ENCODE measurements around the gene LDLRAD4.

Gene LDLRAD4

GRCh38 chr18:13357289-13357688 lies 138.7 kb downstream of the LDLRAD4 start:
- DNase-seq, result no peak

GRCh38 chr18:13359210-13359609 lies 140.7 kb downstream of the LDLRAD4 start:
- DNase-seq, result peak; percentile 89

- no peak for DNase-seq
Observed at GRCh38 chr18:13361431-13361830, 142.9 kb downstream of the LDLRAD4 start.

GRCh38 chr18:13362051-13362450 lies 143.5 kb downstream of the LDLRAD4 start:
- no peak for DNase-seq

- DNase-seq, result peak; percentile 85
Observed at GRCh38 chr18:13362607-13363006, 144.0 kb downstream of the LDLRAD4 start.

GRCh38 chr18:13363359-13363758 lies 144.8 kb downstream of the LDLRAD4 start:
- no peak for DNase-seq

GRCh38 chr18:13364721-13365205 lies 146.2 kb downstream of the LDLRAD4 start:
- DNase-seq, result no peak

GRCh38 chr18:13366131-13366530 lies 147.6 kb downstream of the LDLRAD4 start:
- no peak for DNase-seq

GRCh38 chr18:13366541-13366940 lies 148.0 kb downstream of the LDLRAD4 start:
- no peak for DNase-seq

GRCh38 chr18:13366962-13367892 lies 148.7 kb downstream of the LDLRAD4 start:
- DNase-seq, result no peak

- no peak for DNase-seq
Observed at GRCh38 chr18:13368080-13368813, 149.7 kb downstream of the LDLRAD4 start.

- no peak for DNase-seq
Observed at GRCh38 chr18:13369353-13369752, 150.8 kb downstream of the LDLRAD4 start.

- no peak for DNase-seq
Observed at GRCh38 chr18:13369756-13370510, 151.4 kb downstream of the LDLRAD4 start.

GRCh38 chr18:13370995-13371625 lies 152.6 kb downstream of the LDLRAD4 start:
- no peak for DNase-seq

GRCh38 chr18:13371689-13372418 lies 153.3 kb downstream of the LDLRAD4 start:
- DNase-seq, result no peak

GRCh38 chr18:13372531-13372951 lies 154.0 kb downstream of the LDLRAD4 start:
- no peak for DNase-seq

GRCh38 chr18:13374096-13374467 lies 155.5 kb downstream of the LDLRAD4 start:
- no peak for DNase-seq

- no peak for DNase-seq
Observed at GRCh38 chr18:13374468-13375301, 156.1 kb downstream of the LDLRAD4 start.

- DNase-seq, result peak; percentile 63
Observed at GRCh38 chr18:13375302-13376255, 157.0 kb downstream of the LDLRAD4 start.

All from MV-4-11 (cell line).